GM19452 (cell line): Measurements from ENCODE around the gene DUSP3.

ENCODE experiments used
- ATAC-seq: cut with Tn5 transposase; IDR thresholded peaks from one replicate; pipeline ENCODE4 v1.9.1; 2021; ENCODE audit not compliant: unreplicated experiment

The DUSP3 gene

GRCh38 chr17:43769426-43769825 is 9.4 kb downstream of the DUSP3 start:
- no peak for ATAC-seq

- ATAC-seq: no peak
Measured at GRCh38 chr17:43768943-43769342, 9.8 kb downstream of the DUSP3 start.

GRCh38 chr17:43768382-43768781 is 10.4 kb downstream of the DUSP3 start:
- no peak for ATAC-seq

GRCh38 chr17:43767713-43768059 is 11.1 kb downstream of the DUSP3 start:
- ATAC-seq: no peak

GRCh38 chr17:43767053-43767712 is 11.6 kb downstream of the DUSP3 start:
- no peak for ATAC-seq

- ATAC-seq: no peak
Measured at GRCh38 chr17:43766413-43767052, 12.2 kb downstream of the DUSP3 start.

GRCh38 chr17:43760254-43760852 is 18.4 kb downstream of the DUSP3 start:
- no peak for ATAC-seq

GRCh38 chr17:43759836-43760235 is 18.9 kb downstream of the DUSP3 start:
- no peak for ATAC-seq

- no peak for ATAC-seq
Measured at GRCh38 chr17:43758497-43759174, 20.1 kb downstream of the DUSP3 start, which contains the start of gene SOST. SOST (minus strand) TSS chr17:43758791; CDS start chr17:43758741, 50 bp downstream.

- no peak for ATAC-seq
Measured at GRCh38 chr17:43758086-43758485, 20.7 kb downstream of the DUSP3 start.

GRCh38 chr17:43757171-43757660 is 21.6 kb downstream of the DUSP3 start:
- ATAC-seq: no peak

- no peak for ATAC-seq
Measured at GRCh38 chr17:43756201-43756600, 22.6 kb downstream of the DUSP3 start.

GRCh38 chr17:43755389-43755875 is 23.3 kb downstream of the DUSP3 start:
- ATAC-seq: no peak

- ATAC-seq: no peak
Measured at GRCh38 chr17:43754947-43755346, 23.8 kb downstream of the DUSP3 start.

- no peak for ATAC-seq
Measured at GRCh38 chr17:43753493-43754129, 25.2 kb downstream of the DUSP3 start.

- ATAC-seq: no peak
Measured at GRCh38 chr17:43750153-43750552, 28.6 kb downstream of the DUSP3 start.

- no peak for ATAC-seq
Measured at GRCh38 chr17:43745541-43745940, 33.2 kb downstream of the DUSP3 start.

GRCh38 chr17:43741636-43742035 is 37.1 kb downstream of the DUSP3 start:
- ATAC-seq: no peak

GRCh38 chr17:43740541-43740940 is 38.2 kb downstream of the DUSP3 start:
- no peak for ATAC-seq

GRCh38 chr17:43737722-43738121 is 41.1 kb downstream of the DUSP3 start:
- no peak for ATAC-seq

GRCh38 chr17:43736389-43736788 is 42.4 kb downstream of the DUSP3 start:
- no peak for ATAC-seq
